HG02759 (cell line): ENCODE measurements around the gene LRRC57.

ENCODE experiments used
- ATAC-seq: cut with Tn5 transposase; IDR thresholded peaks from one replicate; pipeline ENCODE4 v1.9.1; 2021; ENCODE audit warnings: mild to moderate bottlenecking, moderate library complexity; ENCODE audit not compliant: unreplicated experiment

The LRRC57 gene

DNA sequence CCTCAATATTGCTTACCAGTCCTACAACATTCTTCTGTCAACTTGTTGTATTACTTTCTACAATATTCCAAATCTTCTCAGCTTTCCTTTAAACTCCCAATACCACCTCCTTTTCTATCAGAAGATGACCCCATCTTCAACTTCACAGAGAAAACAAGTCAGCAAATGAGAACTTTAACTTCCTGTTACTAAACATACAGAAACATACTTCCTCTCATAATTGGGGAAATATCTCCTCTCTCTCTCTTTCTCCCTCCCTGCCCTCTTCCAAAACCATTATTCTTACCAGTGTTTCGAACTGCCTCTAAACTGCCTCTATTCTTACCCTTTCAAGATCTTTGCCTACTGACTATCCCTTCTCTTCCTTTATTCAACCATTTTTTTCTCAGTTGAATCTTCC is 54.9 kb downstream of the LRRC57 start:
- no peak for ATAC-seq

GRCh38 chr15:42491539-42492225 is 56.9 kb downstream of the LRRC57 start:
- no peak for ATAC-seq

- ATAC-seq = peak; percentile 64
Observed at GRCh38 chr15:42490671-42491538, 57.7 kb downstream of the LRRC57 start, which contains the start of gene ZNF106. TSS of gene ZNF106 (minus strand) at chr15:42491141. CDS start at chr15:42472289, 18,852 bp downstream.

- ATAC-seq = no peak
Observed at GRCh38 chr15:42490291-42490670, 58.3 kb downstream of the LRRC57 start.
